ENCODE measurements around the gene MSI2.

The MSI2 gene

GRCh38 chr17:57541049-57541448, 284.7 kb downstream of the MSI2 start:
- DNase-seq (ENCODE audit: low read depth in 2 of 2), result no peak

- DNase-seq (ENCODE audit: low read depth in 2 of 2), result no peak
These were observed 285.4 kb downstream of the MSI2 start for GRCh38 chr17:57541472-57542394.

- DNase-seq (ENCODE audit: low read depth in 2 of 2), result no peak
These were observed 286.2 kb downstream of the MSI2 start for GRCh38 chr17:57542510-57542909.

- no peak for DNase-seq (ENCODE audit: low read depth in 2 of 2)
These were observed 286.9 kb downstream of the MSI2 start for GRCh38 chr17:57543230-57543629.

GRCh38 chr17:57544401-57544800, 288.1 kb downstream of the MSI2 start:
- DNase-seq (ENCODE audit: low read depth in 2 of 2), result no peak

- DNase-seq (ENCODE audit: low read depth in 2 of 2), result no peak
These were observed 288.6 kb downstream of the MSI2 start for GRCh38 chr17:57544834-57545463.

GRCh38 chr17:57545731-57546342, 289.5 kb downstream of the MSI2 start:
- no peak for DNase-seq (ENCODE audit: low read depth in 2 of 2)

- DNase-seq (ENCODE audit: low read depth in 2 of 2), result peak; percentile 40 to 42
These were observed 292.4 kb downstream of the MSI2 start for GRCh38 chr17:57548421-57549410.

GRCh38 chr17:57549468-57549867, 293.1 kb downstream of the MSI2 start:
- DNase-seq (ENCODE audit: low read depth in 2 of 2), result no peak

GRCh38 chr17:57550016-57550415, 293.7 kb downstream of the MSI2 start:
- no peak for DNase-seq (ENCODE audit: low read depth in 2 of 2)

GRCh38 chr17:57550668-57551315, 294.5 kb downstream of the MSI2 start:
- no peak for DNase-seq (ENCODE audit: low read depth in 2 of 2)

- no peak for DNase-seq (ENCODE audit: low read depth in 2 of 2)
These were observed 295.2 kb downstream of the MSI2 start for GRCh38 chr17:57551321-57552079.

- no peak for DNase-seq (ENCODE audit: low read depth in 2 of 2)
These were observed 295.8 kb downstream of the MSI2 start for GRCh38 chr17:57552114-57552624.

- DNase-seq (ENCODE audit: low read depth in 2 of 2), result no peak
These were observed 297.2 kb downstream of the MSI2 start for GRCh38 chr17:57553526-57553925.

GRCh38 chr17:57553991-57554825, 297.9 kb downstream of the MSI2 start:
- no peak for DNase-seq (ENCODE audit: low read depth in 2 of 2)

- no peak for DNase-seq (ENCODE audit: low read depth in 2 of 2)
These were observed 298.7 kb downstream of the MSI2 start for GRCh38 chr17:57554826-57555635.

GRCh38 chr17:57555636-57556175, 299.4 kb downstream of the MSI2 start:
- DNase-seq (ENCODE audit: low read depth in 2 of 2), result no peak

GRCh38 chr17:57556320-57556719, 300.0 kb downstream of the MSI2 start:
- DNase-seq (ENCODE audit: low read depth in 2 of 2), result no peak

Measured in fibroblast of skin of left quadriceps (primary cell).